Effector memory CD8-positive, alpha-beta T cell (primary cell): Measurements from ENCODE around the gene PFKFB4.

ENCODE experiments used
- ATAC-seq: fragments of 150-1000 bp; cut with Tn5 transposase; replicated peaks from 2 replicates; pipeline ENCODE4 v1.10.0; 2021; ENCODE audit warnings: mild to moderate bottlenecking, moderate library complexity
- DNase-seq, 3 experiments: peaks; one replicate each; pipeline ENCODE4 v3.0.0; 2021
- H3K27ac Mint-ChIP-seq, 2 donors: one replicate each; pipeline ENCODE4 v1.8.0; 2022; ENCODE audit warnings: mild to moderate bottlenecking in 2 of 2, mixed read lengths in 2 of 2, moderate library complexity in 2 of 2
- H3K27me3 Mint-ChIP-seq, 2 donors: one replicate each; pipeline ENCODE4 v1.8.0; 2022; ENCODE audit warnings: mixed read lengths in 2 of 2
- H3K36me3 Mint-ChIP-seq: one replicate; pipeline ENCODE4 v1.8.0; 2022; ENCODE audit warnings: mild to moderate bottlenecking, moderate library complexity, mixed read lengths; ENCODE audit not compliant: insufficient read depth
- H3K4me1 Mint-ChIP-seq, 2 donors: one replicate each; pipeline ENCODE4 v1.8.0; 2022; ENCODE audit warnings: low read depth in 2 of 2, mixed read lengths in 2 of 2
- H3K4me3 Mint-ChIP-seq, 2 donors: one replicate each; pipeline ENCODE4 v1.8.0; 2022; ENCODE audit warnings: mild to moderate bottlenecking in 2 of 2, mixed read lengths in 2 of 2, moderate library complexity in 2 of 2
- H3K9me3 Mint-ChIP-seq, 2 donors: one replicate each; pipeline ENCODE4 v1.8.0; 2022; ENCODE audit warnings: mixed read lengths in 2 of 2

Gene PFKFB4

DNA sequence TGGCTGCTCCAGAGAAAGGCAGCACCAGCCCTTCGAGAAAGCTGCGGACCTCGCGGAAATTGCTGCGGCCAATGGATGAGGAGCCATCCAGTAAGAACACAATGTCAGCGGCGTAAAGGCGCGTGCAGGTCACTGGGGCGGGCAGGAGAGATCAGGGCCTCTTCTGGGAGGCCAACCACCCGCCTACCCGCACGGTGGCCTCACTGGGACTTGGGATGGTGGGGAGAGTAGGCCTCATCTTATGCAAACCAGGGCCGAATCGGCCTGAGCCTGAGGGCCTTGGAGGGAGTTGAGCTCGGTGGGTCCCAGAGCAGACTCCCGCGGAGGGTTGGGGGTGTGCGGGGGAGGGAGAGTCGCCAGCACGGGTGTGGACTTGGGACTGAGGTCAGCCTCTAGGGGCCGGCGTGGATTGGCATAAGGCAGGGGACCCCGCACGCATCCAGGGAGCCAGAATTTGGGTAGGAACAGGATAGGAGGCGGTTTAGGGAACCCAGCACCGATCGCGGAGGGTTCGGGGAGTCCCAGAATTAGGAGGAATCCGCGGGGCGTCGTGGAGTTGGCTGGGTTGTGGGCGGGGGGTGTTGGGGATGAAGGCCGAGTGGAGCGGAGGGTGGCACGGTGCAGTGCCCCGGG lies 37.9 kb upstream of the PFKFB4 start:
- H3K27me3 Mint-ChIP-seq, result peaks cover 40 to 63% of the 10 kb centered on the region in 2 donors

DNA sequence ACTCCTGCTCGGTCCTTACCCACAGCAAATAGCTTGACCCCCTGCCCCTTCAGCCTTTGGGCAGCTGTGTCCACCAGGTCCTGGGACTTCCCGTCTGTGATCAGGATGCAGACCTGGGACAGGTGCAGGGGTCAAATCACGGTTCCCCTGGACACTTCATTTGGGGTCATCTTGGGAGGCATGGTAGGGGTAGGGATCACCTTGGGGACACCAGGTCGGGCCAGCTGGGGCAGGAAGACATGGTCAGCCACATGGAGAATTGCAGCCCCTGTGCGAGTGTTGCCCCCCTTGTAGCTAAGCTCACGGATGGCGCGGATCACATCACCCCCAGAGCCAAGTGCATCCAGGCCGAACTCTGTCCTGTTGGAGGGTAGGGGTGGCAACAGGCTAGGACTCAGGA lies 36.7 kb upstream of the PFKFB4 start:
- no peak overlapping the region for H3K27ac Mint-ChIP-seq
- H3K36me3 Mint-ChIP-seq, result peaks cover 6% of the 10 kb centered on the region
- H3K9me3 Mint-ChIP-seq, result no peaks in the 10 kb centered on the region
- DNase-seq (no peak), ATAC-seq (no peak)
- no peak overlapping the region for H3K4me3 Mint-ChIP-seq
- peaks cover 51 to 75% of the 10 kb centered on the region in 2 donors for H3K27me3 Mint-ChIP-seq
- H3K4me1 Mint-ChIP-seq, result peaks cover 4 to 7% of the 10 kb centered on the region in 2 donors

More for the DNA sequence above, 37.9 kb upstream of the PFKFB4 start:
- peaks cover 10% of the 10 kb centered on the region for H3K36me3 Mint-ChIP-seq
- no peak for DNase-seq
- H3K27ac Mint-ChIP-seq, result no peak overlapping the region
- H3K4me3 Mint-ChIP-seq, result peak overlapping the region in 1 of 2 donors; percentile 18
- ATAC-seq, result no peak
- peaks cover 4% of the 10 kb centered on the region in 2 donors for H3K4me1 Mint-ChIP-seq
- no peaks in the 10 kb centered on the region for H3K9me3 Mint-ChIP-seq

DNA sequence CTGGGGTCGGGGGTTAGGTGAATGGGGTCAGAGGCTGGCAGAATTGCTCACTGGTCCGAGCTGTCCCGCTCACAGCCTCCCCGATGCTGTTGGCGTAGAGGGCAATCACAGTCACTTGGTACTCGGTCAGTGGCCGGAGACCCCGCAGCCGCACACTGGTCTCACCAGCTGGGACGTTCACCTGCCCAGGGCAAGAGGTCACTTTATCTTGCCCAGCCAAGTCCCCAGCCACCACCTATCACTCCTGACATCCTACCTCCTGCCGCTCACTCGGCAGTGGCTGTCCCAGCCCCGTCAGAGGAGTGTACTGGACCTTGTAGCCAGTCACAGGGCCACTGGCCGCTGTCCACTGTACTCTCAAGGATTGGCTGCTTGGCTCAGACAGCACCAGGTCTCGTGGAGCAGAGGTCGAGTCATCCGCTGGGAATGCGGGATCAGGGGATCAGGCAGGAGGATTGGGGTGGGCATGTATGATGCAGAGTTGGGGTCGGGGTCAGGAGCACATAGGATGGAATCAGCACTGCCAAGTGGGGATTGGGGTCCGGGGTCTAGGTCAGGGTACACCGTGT lies 36.0 kb upstream of the PFKFB4 start:
- ATAC-seq, result no peak
- peaks cover 6% of the 10 kb centered on the region for H3K36me3 Mint-ChIP-seq
- peaks cover 58 to 82% of the 10 kb centered on the region in 2 donors for H3K27me3 Mint-ChIP-seq
- no peak overlapping the region for H3K4me3 Mint-ChIP-seq
- peaks cover 4 to 7% of the 10 kb centered on the region in 2 donors for H3K4me1 Mint-ChIP-seq
- no peak for DNase-seq
- no peaks in the 10 kb centered on the region for H3K9me3 Mint-ChIP-seq
- no peak overlapping the region for H3K27ac Mint-ChIP-seq

DNA sequence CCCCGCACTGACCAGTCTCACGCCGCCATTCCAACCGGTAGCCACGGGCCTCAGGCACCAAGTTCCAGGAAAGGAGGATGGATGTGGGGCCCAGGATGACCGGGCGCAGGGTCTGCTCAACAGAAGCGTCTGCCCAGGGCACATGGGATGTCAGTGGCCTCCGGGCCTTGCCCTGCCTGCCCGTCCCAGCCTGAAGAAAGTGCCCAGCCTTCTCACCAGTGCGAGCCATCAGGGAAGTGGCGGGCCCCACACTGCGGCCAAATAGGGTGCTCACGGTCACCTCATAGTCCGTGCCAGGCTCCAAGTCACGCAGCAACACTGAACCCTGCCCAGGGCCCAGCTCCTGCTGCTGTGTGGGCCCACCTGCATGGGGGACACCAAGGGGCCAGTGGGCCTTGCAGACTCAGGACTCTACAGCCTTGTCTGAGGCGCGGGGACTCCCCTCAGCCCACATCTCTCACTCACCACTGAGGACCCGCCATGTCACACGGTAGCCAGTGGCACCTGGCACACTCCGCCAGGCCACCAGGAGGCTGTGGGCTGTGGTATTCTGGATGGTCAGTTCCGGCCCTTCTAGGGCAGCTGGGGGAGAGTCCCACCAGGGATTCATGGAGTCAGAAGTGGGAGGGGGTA lies 35.4 kb upstream of the PFKFB4 start:
- DNase-seq (no peak), ATAC-seq (no peak)
- Mint-ChIP-seq H3K27ac (no peak overlapping the region), H3K4me3 (no peak overlapping the region), H3K27me3 (peaks cover 64 to 88% of the 10 kb centered on the region in 2 donors), H3K36me3 (peaks cover 6% of the 10 kb centered on the region), H3K9me3 (no peaks in the 10 kb centered on the region), H3K4me1 (peaks cover 4 to 7% of the 10 kb centered on the region in 2 donors)

DNA sequence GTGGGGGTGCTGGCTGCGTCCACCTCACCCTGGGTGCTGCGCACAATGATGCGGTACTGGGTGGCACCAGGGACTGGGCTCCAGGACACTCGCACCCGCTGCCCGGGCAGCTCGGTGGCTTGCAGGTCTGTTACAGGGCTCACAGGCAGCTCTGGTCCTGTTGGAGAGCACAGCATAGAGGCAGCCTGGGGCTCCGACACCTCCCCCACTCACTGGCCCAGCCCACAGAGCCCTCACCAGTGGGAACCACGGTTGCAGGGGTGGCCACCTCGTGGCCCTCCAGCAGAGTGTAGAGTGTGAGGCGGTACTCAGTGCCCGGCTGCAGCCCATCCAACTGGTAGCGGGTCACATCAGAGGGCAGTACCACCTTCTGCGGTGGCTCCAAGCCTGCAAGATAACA lies 34.8 kb upstream of the PFKFB4 start:
- DNase-seq (no peak), ATAC-seq (no peak)
- H3K4me1 Mint-ChIP-seq, result peaks cover 4 to 7% of the 10 kb centered on the region in 2 donors
- no peak overlapping the region for H3K27ac Mint-ChIP-seq
- peaks cover 6% of the 10 kb centered on the region for H3K36me3 Mint-ChIP-seq
- H3K4me3 Mint-ChIP-seq, result no peak overlapping the region
- peaks cover 68 to 92% of the 10 kb centered on the region in 2 donors for H3K27me3 Mint-ChIP-seq
- no peaks in the 10 kb centered on the region for H3K9me3 Mint-ChIP-seq

DNA sequence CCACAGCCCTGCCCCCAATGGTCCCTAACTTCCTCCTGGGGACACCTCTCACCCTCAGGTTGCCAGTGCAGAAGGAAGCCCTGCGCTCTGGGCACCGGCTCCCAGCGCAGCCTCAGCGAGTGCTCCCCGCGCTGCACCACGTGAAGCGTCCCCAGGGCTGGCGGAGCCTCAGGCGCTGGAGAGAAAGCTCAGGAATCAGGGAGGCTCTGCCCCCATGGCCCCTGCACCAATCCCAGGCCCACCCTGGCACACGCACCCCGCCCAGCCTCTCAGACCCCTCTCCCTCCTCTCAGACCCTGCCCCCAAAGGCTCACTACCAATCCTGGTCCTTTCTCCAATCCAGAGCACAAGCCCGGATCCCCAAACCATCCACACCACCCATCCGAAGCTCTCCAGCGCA lies 31.6 kb upstream of the PFKFB4 start:
- Mint-ChIP-seq H3K4me1 (peaks cover 0 to 3% of the 10 kb centered on the region in 2 donors), H3K27ac (no peak overlapping the region), H3K36me3 (no peaks in the 10 kb centered on the region), H3K27me3 (peaks cover 55 to 72% of the 10 kb centered on the region in 2 donors), H3K4me3 (no peak overlapping the region), H3K9me3 (no peaks in the 10 kb centered on the region)
- DNase-seq (no peak), ATAC-seq (no peak)

DNA sequence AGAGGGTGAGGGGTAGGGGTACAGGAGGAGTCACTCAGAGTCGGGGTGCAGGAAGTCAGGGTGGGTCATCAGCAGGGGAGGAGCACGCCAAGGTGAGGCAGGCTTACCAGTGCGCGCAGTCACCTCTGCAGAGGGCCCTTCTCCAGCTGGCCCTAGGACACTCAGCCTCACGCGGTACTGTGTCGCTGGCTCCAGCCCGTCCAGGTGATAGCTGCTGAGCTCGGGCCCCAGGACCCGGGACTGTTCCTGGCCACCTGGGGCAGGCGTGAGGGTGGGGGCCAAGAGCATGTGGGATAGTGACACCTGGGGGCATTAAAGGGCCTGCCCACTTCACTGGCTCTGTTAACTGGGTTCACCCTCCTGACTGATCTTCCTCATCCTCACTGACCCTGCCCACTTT lies 31.1 kb upstream of the PFKFB4 start:
- H3K4me1 Mint-ChIP-seq, result peaks cover 0 to 3% of the 10 kb centered on the region in 2 donors
- H3K27ac Mint-ChIP-seq, result no peak overlapping the region
- H3K4me3 Mint-ChIP-seq, result no peak overlapping the region
- no peaks in the 10 kb centered on the region for H3K9me3 Mint-ChIP-seq
- DNase-seq (no peak), ATAC-seq (no peak)
- peaks cover 52 to 66% of the 10 kb centered on the region in 2 donors for H3K27me3 Mint-ChIP-seq
- H3K36me3 Mint-ChIP-seq, result no peaks in the 10 kb centered on the region

DNA sequence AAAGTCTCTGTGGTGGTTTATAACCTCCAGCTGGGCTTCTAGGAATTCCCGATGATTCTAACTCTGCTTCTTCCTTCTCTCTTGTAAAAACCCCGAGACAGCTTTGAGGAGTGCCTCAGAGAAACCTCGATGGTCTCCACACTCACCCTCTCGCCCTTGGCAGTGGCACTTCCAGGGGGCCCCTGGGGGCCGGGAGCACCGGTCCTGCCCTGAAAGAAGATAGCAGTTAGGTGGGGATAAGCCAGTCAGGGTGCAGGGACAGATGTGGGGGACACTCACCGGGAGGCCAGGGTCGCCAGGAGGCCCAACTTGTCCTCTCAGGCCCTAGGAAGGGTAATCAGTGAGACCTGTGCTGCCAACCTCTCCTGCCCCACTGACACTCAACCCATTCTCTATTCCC lies 28.8 kb upstream of the PFKFB4 start:
- Mint-ChIP-seq H3K9me3 (no peaks in the 10 kb centered on the region), H3K4me1 (peaks cover 0 to 3% of the 10 kb centered on the region in 2 donors), H3K27ac (no peak overlapping the region), H3K36me3 (no peaks in the 10 kb centered on the region), H3K4me3 (no peak overlapping the region), H3K27me3 (peaks cover 36 to 56% of the 10 kb centered on the region in 2 donors)
- DNase-seq (no peak), ATAC-seq (no peak)

DNA sequence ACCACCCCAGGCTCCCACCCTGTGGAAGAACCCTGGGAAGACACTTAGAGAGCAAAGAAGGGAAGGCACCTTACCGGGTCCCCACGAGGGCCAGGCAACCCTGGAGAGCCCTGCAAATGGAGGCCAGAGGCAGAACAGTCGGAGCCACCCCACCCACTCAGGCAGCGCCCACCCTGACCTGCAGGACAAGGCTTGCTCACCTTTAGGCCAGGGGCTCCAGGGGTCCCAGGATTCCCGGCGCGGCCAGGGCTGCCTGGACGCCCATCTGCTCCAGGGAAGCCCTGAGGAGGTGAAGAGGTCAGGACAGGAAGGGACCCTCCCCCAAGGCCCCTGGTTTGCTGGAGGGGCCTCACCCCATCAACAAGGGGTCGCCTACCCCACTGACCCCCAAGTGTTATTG lies 28.2 kb upstream of the PFKFB4 start:
- no peak for ATAC-seq
- Mint-ChIP-seq H3K27ac (no peak overlapping the region), H3K27me3 (peaks cover 31 to 50% of the 10 kb centered on the region in 2 donors), H3K4me1 (peaks cover 0 to 3% of the 10 kb centered on the region in 2 donors), H3K9me3 (no peaks in the 10 kb centered on the region), H3K4me3 (no peak overlapping the region), H3K36me3 (no peaks in the 10 kb centered on the region)
- no peak for DNase-seq

DNA sequence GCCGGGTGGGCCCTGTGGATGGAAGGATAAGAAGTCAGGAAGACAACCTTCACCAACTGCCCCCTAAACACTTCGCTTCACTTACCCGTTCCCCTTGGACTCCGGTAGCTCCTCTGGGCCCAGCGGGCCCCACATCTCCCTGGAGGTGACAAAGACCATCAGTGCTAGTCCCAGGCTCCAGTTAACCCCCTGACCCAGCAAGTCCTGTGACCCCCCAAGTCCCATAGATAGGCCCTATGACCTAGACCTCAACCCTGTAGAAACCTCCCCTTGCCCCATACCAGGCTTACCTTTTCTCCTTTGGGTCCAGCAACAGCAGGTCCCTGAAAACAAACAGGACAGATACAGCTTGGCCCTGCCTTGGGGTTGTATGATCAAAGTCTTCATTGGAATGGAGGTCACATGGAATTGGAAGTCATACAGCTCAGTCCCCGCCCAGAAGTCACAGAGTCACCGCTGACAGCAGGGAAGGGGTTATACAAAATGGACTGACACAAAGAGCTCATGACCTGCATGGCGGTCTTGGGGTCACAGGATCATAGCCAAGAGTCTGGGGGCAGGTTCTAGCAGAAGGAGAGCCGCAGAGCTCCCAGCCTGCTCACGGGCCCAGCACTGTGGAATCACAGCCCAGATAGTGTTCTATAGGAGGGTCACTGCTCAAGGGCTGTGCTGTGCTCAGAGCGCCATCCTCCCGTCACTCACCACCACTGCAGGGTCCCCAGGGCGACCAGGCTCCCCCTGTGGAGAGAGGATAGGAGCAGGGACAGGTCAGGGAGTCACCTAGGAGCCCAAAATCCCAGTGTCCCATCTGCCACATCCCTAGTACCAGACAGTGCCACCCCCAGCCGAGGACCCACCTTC lies 25.2 kb upstream of the PFKFB4 start:
- Mint-ChIP-seq H3K36me3 (no peaks in the 10 kb centered on the region), H3K4me3 (no peak overlapping the region)

DNA sequence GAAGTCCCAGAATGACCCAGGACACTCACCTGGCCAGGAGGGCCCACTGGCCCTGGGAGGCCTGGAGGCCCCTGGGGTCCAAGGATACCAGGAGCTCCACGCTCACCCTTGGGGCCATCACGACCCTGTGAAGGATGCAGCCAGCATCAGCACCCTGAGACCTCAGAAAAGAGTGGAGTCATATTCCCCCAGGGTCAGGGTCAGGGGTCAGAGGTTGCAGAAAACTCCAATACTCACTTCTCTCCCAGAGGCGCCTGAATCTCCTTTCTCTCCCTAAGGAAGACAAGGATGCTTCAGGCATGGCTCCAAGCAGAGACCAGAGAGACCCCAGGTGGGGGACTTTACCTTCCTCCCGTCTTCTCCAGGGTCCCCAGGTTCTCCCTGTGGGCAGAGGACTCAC lies 20.0 kb upstream of the PFKFB4 start:
- Mint-ChIP-seq H3K36me3 (no peaks in the 10 kb centered on the region), H3K27me3 (peaks cover 0 to 8% of the 10 kb centered on the region in 2 donors), H3K4me1 (no peaks in the 10 kb centered on the region), H3K9me3 (no peaks in the 10 kb centered on the region), H3K27ac (no peak overlapping the region), H3K4me3 (no peak overlapping the region)
- ATAC-seq (no peak), DNase-seq (no peak)

More for the DNA sequence above, 25.2 kb upstream of the PFKFB4 start:
- ATAC-seq (no peak), DNase-seq (no peak)
- Mint-ChIP-seq H3K27ac (no peak overlapping the region), H3K4me1 (no peaks in the 10 kb centered on the region), H3K27me3 (peaks cover 2 to 20% of the 10 kb centered on the region in 2 donors), H3K9me3 (no peaks in the 10 kb centered on the region)

DNA sequence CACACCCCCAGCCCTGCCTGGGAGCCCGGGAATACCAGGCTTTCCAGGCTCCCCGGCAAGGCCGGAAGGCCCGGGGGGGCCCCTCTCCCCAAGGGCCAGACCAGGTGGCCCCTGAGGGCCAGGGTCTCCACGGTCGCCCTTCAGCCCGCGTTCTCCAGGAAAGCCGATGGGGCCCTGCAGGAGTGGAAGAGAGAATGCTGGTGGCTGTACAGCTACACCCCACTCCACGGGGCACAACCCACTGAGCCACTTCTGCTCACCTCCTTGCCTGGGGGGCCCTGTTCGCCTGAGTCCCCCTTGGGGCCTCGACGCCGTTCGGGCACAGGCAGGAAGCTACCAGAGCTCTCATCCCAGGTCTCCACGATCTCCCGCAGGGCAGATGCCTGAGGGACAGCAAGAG lies 18.8 kb upstream of the PFKFB4 start:
- no peak overlapping the region for H3K4me3 Mint-ChIP-seq
- no peaks in the 10 kb centered on the region for H3K4me1 Mint-ChIP-seq
- DNase-seq (no peak), ATAC-seq (no peak)
- no peaks in the 10 kb centered on the region for H3K9me3 Mint-ChIP-seq
- H3K36me3 Mint-ChIP-seq, result no peaks in the 10 kb centered on the region
- H3K27ac Mint-ChIP-seq, result no peak overlapping the region
- H3K27me3 Mint-ChIP-seq, result no peaks in the 10 kb centered on the region

DNA sequence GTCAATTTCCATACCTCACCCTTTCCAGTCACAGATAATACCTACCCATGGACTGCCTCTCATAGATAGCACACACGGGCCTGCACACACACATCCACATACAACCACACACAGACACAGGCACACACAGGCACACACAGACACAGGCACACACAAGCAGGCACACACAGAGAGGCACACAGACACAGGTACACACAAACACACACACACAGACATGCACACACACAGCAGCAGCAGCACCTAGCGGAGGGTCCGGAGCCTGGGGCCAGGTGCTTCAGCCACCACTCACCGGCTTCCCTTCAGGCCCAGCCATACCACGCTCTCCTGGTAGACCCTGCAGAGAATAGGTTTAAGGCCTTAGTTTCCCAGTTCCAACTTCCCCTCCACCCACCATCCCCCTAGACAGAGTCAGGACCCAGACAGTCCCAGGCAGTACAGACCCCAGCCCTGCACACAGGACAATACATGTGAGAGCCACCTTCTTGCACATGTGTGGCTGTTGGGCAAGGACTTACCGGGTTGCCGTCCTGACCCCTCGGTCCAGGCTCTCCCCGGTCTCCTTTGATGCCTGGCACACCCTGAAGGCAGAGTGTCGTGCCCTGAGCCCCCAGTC lies 17.5 kb upstream of the PFKFB4 start:
- ATAC-seq (no peak), DNase-seq (no peak)
- H3K36me3 Mint-ChIP-seq, result no peaks in the 10 kb centered on the region
- H3K27ac Mint-ChIP-seq, result peak overlapping the region in 1 of 2 donors; percentile 35
- H3K27me3 Mint-ChIP-seq, result no peaks in the 10 kb centered on the region
- H3K4me3 Mint-ChIP-seq, result no peak overlapping the region
- H3K9me3 Mint-ChIP-seq, result no peaks in the 10 kb centered on the region
- no peaks in the 10 kb centered on the region for H3K4me1 Mint-ChIP-seq
